Stimulated activated CD4-positive, alpha-beta T cell treated with anti-CD3 and anti-CD28 coated beads, Interleukin-15, amount 100 ng/mL, for 24 hours (primary cell): ENCODE measurements around the gene GET4.
"Not testable (repeated sequence)": the region's sequence is repeated elsewhere in the genome, so short reads cannot be mapped to it uniquely, and the experiment has no call there.

Experiments
- DNase-seq: peaks from one replicate; pipeline ENCODE4 v3.0.0-alpha.2; 2020

Gene GET4

GRCh38 chr7:846958-847650 is 29.2 kb upstream of the GET4 start:
- not testable (repeated sequence) for DNase-seq

GRCh38 chr7:847728-848127 is 28.6 kb upstream of the GET4 start:
- not testable (repeated sequence) for DNase-seq

- DNase-seq = no peak
Measured at GRCh38 chr7:849145-849544, 27.2 kb upstream of the GET4 start.

GRCh38 chr7:849781-850180 is 26.6 kb upstream of the GET4 start:
- no peak for DNase-seq

GRCh38 chr7:851204-851603 is 25.1 kb upstream of the GET4 start:
- no peak for DNase-seq

GRCh38 chr7:853366-854117 is 22.8 kb upstream of the GET4 start:
- no peak for DNase-seq

- no peak for DNase-seq
Measured at GRCh38 chr7:854118-854775, 22.1 kb upstream of the GET4 start.

GRCh38 chr7:855686-856369 is 20.5 kb upstream of the GET4 start:
- no peak for DNase-seq

GRCh38 chr7:856444-857095 is 19.8 kb upstream of the GET4 start:
- no peak for DNase-seq

GRCh38 chr7:857661-858060 is 18.7 kb upstream of the GET4 start:
- DNase-seq = no peak

- DNase-seq = no peak
Measured at GRCh38 chr7:859359-860030, 16.9 kb upstream of the GET4 start.

GRCh38 chr7:860149-860548 is 16.2 kb upstream of the GET4 start:
- DNase-seq = no peak

- no peak for DNase-seq
Measured at GRCh38 chr7:861222-861621, 15.1 kb upstream of the GET4 start.

- DNase-seq = no peak
Measured at GRCh38 chr7:862157-862556, 14.2 kb upstream of the GET4 start.

- DNase-seq = no peak
Measured at GRCh38 chr7:863106-863505, 13.2 kb upstream of the GET4 start.

GRCh38 chr7:865921-866320 is 10.4 kb upstream of the GET4 start:
- DNase-seq = no peak

- DNase-seq = no peak
Measured at GRCh38 chr7:867001-867405, 9.4 kb upstream of the GET4 start.

- DNase-seq = no peak
Measured at GRCh38 chr7:867406-868188, 8.8 kb upstream of the GET4 start.

GRCh38 chr7:868189-868486 is 8.2 kb upstream of the GET4 start:
- DNase-seq = no peak

- no peak for DNase-seq
Measured at GRCh38 chr7:869348-869747, 7.0 kb upstream of the GET4 start.

- DNase-seq = no peak
Measured at GRCh38 chr7:871900-872537, 4.3 kb upstream of the GET4 start.
